SW 1271 (cell line): ENCODE measurements around the gene IQUB.
"Not testable (repeated sequence)": the region's sequence is repeated elsewhere in the genome, so short reads cannot be mapped to it uniquely, and the experiment has no call there.

ENCODE experiments used
- DNase-seq, 2 experiments: peaks; one replicate each; lab custom pipeline; 2025; lab: John Stamatoyannopoulos, UW

The IQUB gene

GRCh38 chr7:123492485-123492884, 41.9 kb downstream of the IQUB start:
- no peak for DNase-seq

- no peak for DNase-seq
These were observed 48.7 kb downstream of the IQUB start for GRCh38 chr7:123485721-123486120.

- DNase-seq, result no peak
These were observed 49.2 kb downstream of the IQUB start for GRCh38 chr7:123485187-123485586.

DNA sequence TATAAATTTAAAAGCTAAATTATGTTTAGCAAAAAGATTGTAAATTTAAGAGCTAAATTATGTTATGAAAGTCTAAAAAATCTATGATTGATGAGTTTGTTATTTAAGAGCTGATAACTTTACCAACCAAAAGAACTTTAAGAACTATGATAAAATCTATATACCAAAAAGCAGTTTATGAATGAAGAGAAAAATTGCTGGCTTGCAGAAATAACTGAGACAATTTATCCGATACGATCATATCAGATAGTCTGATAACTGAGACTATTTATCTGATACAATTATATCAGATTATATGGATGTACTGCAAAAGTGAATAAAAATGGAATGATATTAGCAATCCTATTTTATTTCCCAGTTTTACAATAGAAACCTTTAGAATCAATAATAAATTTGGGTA, 50.2 kb downstream of the IQUB start:
- DNase-seq, result no peak

DNA sequence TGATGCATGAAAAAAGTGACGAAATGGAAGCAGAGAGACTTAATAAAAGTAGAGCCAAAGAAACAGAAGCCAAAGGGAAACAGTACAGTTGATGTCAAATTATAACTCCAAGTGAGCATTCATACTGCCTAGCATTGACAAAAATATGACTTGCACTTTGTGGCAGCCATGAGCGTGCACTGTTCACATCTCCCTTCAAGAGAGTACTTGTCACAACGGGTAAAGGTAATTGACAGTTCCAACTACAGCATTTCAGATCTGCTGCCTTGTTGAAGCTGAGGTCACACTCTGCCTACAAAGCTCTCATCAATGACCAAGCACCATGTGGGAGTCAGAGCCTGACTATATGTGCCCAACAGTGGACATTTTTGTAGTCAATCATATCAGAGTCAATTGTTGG, 54.3 kb downstream of the IQUB start:
- no peak for DNase-seq

DNA sequence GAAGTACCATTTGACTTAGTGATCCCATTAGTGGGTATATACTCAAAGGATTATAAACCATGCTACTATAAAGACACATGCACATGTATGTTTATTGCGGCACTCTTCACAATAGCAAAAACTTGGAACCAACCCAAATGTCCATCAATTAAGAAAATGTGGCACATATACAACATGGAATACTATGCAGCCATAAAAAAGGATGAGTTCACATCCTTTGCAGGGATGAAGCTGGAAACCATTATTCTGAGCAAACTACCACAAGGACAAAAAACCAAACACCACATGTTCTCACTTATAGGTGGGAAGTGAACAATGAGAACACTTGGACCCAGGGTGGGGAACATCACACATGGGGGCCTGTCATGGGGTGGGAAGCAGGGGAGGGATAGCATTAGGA, 56.3 kb downstream of the IQUB start:
- DNase-seq, result not testable (repeated sequence)

- DNase-seq, result no peak
These were observed 61.5 kb downstream of the IQUB start for GRCh38 chr7:123472750-123473445.

- DNase-seq, result no peak
These were observed 62.1 kb downstream of the IQUB start for GRCh38 chr7:123472327-123472726.

DNA sequence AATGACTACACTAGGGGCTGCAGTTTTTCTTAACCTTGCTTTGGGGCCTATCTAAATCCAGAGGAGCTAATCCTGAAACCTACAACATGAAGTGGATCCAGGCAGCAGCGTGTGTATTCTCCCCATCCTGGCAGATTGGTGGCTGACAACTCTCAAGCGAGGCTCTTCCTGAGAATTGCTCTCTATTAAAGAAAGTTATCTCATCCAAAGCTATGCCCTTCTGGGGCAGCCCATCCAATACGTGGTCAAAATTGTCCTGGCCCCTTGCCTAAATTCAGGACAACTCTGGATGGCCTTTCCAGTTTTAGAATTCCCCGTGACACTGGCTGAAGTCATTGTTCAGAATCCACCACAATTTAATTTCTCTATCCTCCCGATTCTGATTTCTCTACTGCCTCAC, 66.1 kb downstream of the IQUB start:
- DNase-seq, result no peak

GRCh38 chr7:123463890-123464289, 70.5 kb downstream of the IQUB start:
- no peak for DNase-seq

DNA sequence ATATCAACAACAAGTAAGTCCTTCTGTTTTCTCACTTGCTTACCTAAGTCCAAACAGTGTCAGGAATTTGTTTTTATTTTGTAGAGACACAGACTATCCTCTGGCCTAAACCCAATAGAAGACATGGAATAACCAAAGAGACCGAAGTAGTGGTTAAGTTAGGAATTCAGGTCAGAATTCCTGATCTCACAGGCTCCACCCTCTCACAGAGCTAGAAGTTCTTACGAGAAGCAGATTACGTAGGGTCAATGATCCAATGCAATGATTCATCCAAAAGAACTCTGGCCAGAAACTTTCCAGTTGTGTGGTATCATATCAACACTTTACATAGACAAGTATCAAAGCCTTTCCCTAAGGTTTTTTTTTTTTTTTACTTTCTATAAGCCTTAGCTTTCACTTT, 73.8 kb downstream of the IQUB start:
- no peak for DNase-seq

- no peak for DNase-seq
These were observed 78.4 kb downstream of the IQUB start for GRCh38 chr7:123455965-123456470.

DNA sequence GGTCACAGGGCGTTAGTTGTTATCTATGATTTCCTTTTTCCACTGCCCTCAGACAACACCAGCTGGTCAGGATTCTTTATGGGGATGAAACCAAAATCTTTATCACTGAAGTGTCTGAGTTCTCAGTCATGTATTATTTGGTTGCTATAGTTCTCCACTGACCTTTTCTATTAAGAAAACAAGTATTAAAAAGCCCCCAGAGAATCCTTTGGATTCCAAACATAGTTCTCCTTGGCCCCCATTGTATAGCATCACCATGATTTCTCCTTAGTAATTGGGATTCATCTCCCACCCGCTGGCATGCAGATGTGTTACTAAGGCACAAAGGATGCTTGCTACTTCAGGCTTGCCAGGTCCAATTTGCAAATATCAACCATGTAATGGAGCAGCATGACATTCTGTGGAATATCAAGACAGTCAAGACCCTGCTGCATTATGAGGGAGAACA, 94.3 kb downstream of the IQUB start:
- no peak for DNase-seq

GRCh38 chr7:123439191-123439590, 95.2 kb downstream of the IQUB start:
- DNase-seq, result no peak

- DNase-seq, result no peak
These were observed 96.9 kb downstream of the IQUB start for GRCh38 chr7:123437447-123437995.

DNA sequence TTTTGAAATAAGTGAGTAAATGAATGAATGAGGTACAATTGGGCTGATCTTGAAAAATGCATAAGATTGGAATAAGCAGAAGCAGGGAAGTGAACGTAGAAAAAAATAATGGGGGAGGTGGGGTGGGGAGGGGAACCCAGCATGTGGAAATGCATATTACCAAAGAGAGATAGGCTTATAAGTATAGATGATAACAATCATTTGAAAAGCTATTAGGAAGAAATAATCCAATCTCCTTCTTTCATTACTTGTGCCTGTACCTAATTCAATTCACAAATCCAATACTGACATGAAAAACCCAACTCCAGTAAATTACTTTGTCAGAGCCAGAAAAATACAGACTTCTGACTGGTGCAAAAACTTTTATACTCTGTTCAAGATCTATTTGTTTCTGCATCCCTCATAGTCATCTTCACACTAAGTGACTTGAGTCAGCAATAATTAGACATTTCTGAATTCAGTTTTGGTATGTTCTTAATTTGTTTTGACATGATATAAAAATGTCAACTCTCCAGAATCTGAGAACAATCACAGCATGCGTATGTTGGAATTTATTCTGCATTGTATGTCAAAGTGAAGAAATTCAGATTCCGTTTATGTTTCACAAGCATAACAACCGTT, 99.2 kb downstream of the IQUB start:
- no peak for DNase-seq

DNA sequence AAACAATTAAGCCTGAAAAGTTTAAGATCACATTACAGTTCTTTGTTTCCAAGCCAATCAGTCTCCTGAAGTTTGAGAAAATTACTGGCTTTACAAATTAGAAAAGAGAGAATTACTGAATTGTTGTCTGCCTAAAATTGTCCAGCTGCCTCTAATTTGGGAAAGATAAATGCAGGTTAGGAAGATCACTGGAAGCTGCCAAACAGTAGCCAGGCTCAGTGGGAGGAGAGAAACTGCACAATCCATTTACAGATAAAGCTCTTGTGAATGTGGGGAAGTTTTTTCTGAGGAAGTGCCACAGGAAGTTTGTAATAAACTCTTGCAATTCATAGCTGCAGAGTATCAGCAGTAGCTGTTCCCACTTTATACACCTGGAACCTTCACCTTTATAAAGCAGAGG, 100.7 kb downstream of the IQUB start:
- DNase-seq, result no peak

DNA sequence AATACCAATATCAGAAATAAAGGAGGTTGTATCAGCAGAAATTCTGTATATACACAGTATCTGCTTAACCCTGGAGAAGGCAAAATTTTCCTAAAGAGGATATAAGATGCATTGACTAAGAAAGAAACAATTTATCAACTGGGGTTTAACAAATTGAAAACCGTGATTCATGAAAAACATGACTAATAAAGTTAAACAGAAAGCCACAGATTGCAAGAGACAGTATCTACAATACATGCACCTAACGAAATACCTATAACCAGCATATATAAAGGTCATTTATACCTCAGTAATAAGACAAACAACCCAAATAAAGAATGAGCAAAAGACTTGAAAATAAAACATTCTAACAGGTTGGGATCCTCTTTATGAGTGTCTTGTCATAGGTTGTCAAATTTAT, 101.8 kb downstream of the IQUB start:
- DNase-seq, result no peak

- DNase-seq, result no peak
These were observed 103.2 kb downstream of the IQUB start for GRCh38 chr7:123431075-123431614.

- no peak for DNase-seq
These were observed 109.1 kb downstream of the IQUB start for GRCh38 chr7:123425246-123425645.

- no peak for DNase-seq
These were observed 109.9 kb downstream of the IQUB start for GRCh38 chr7:123424463-123424862.

DNA sequence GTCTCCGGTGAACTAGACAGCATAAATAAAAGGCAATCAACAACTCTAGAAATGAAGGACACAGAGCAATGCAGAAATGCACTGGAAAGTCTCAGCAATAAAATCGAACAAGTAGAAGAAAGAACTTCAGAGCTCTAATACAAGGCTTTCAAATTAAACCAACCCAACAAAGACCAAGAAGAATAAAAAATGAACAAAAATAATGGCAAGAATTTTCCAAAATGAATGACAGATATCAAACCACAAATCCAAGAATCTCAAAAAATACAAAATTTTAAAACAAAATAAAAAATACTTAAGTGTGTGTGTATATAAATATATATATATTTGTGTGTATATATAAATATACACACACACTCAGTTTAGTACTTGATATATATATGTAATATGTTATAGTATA, 110.8 kb downstream of the IQUB start:
- no peak for DNase-seq

GRCh38 chr7:123417580-123417979, 116.8 kb downstream of the IQUB start:
- no peak for DNase-seq
